ENCODE results near the gene SPOCD1. TPM values are rescaled to one million over a fixed set of nuclear protein-coding genes. Genes with fewer than 3 reads are reported as not detected.

Gene SPOCD1
- polyA plus RNA-seq, 1 of the 3 experiments (the other 2 are of a cell fraction) = 10.7 TPM

- POLR2A ChIA-PET = no interaction called here
- H3K9ac ChIP-seq = peak overlapping the region; percentile 62
- TF ChIP-seq SIN3A (IDR thresholded peaks at IDR 0.05; ENCODE audit: borderline replicate concordance, low read depth, low read length) = no peak
- no peak for TF ChIP-seq RCOR1 (IDR thresholded peaks at IDR 0.05; ENCODE audit: low read length)
- no peak for TF ChIP-seq RAD21 (IDR thresholded peaks at IDR 0.05; ENCODE audit: low read length)
- TF ChIP-seq USF2 (IDR thresholded peaks at IDR 0.05; ENCODE audit: borderline replicate concordance, low read depth, low read length) = no peak
- no peak for TF ChIP-seq ZBTB33 (IDR thresholded peaks at IDR 0.05; ENCODE audit: borderline replicate concordance, low read depth)
- no peak for TF ChIP-seq TAF1 (IDR thresholded peaks at IDR 0.05; ENCODE audit: borderline replicate concordance, low read depth, low read length)
- TF ChIP-seq JUND (IDR thresholded peaks at IDR 0.05) = peak; percentile 81; the same call in 1 of the 2 replicates
- TF ChIP-seq RFX5 (IDR thresholded peaks at IDR 0.05; ENCODE audit: low read length) = no peak
- TF ChIP-seq ELF1 (IDR thresholded peaks at IDR 0.05) = no peak
- no peak for TF ChIP-seq IRF3 (IDR thresholded peaks at IDR 0.05; ENCODE audit: low read depth, low read length)
- no peak for TF ChIP-seq FOXM1 (IDR thresholded peaks at IDR 0.05; ENCODE audit: low read depth)
- TF ChIP-seq USF1 (IDR thresholded peaks at IDR 0.05; ENCODE audit: borderline replicate concordance, low read depth) = no peak
- no peak for TF ChIP-seq GABPA (IDR thresholded peaks at IDR 0.05; ENCODE audit: low read depth)
- no peak for TF ChIP-seq SMC3 (IDR thresholded peaks at IDR 0.05; ENCODE audit: low read depth, low read length)
- peak in 1 of 2 experiments; percentile 60; a peak in 1 of 4 replicates for TF ChIP-seq EP300 (IDR thresholded peaks at IDR 0.05; ENCODE audit: borderline replicate concordance in 1 of 2, low read depth in 1 of 2, low read length in 1 of 2)
- TF ChIP-seq TEAD4 (IDR thresholded peaks at IDR 0.05; ENCODE audit: borderline replicate concordance, insufficient read depth) = no peak
- no peak for TF ChIP-seq GATA2 (CRISPR knock-in tag; IDR thresholded peaks at IDR 0.05)
- TF ChIP-seq EZH2phosphoT487 (IDR thresholded peaks at IDR 0.05; ENCODE audit: borderline replicate concordance, low read depth) = no peak
- peak; percentile 40; the same call in 1 of the 2 replicates for TF ChIP-seq MAX (IDR thresholded peaks at IDR 0.05; ENCODE audit: low read depth)
- no peak for TF ChIP-seq CTCF (IDR thresholded peaks at IDR 0.05)
- no peak for TF ChIP-seq NRF1 (IDR thresholded peaks at IDR 0.05; ENCODE audit: low read depth, low read length)
These were observed 17.2 kb downstream of the SPOCD1 start for GRCh38 chr1:31798433-31799195.

More at GRCh38 chr1:31798433-31799195, 17.2 kb downstream of the SPOCD1 start:
- CTCF ChIA-PET = interaction anchor here (1.4 to 7.9 kb wide), 4 partner anchors 9 to 204 kb away, joined by 3 to 62 read pairs (median 11); no protein-coding TSS in a partner anchor
- Histone ChIP-seq H3K9me2 (no peaks in the 10 kb centered on the region), H3K27ac (ENCODE audit: low read depth in 2 of 2, low read length in 1 of 2) (peak overlapping the region in 1 of 2 experiments; percentile 74; a peak in 2 of 4 replicates), H3K9me3 (no peaks in the 10 kb centered on the region), H4K20me1 (ENCODE audit: insufficient read depth) (no peaks in the 10 kb centered on the region), H3K79me2 (ENCODE audit: insufficient read depth) (peaks cover 17% of the 10 kb centered on the region), H3K4me3 (ENCODE audit: low read depth in 2 of 2, low read length in 1 of 2) (peak overlapping the region; percentile 30 to 65; a peak in 3 of 4 replicates), H3F3A (replicated peaks; ENCODE audit: insufficient read depth) (peaks cover 7% of the 10 kb centered on the region), H3K36me3 (replicated peaks in 1 of 2; ENCODE audit: control insufficient read depth in 1 of 2, insufficient read depth in 2 of 2, low read length in 1 of 2) (no peaks in the 10 kb centered on the region), H3K4me2 (peak overlapping the region; percentile 94), H3K27me3 (ENCODE audit: insufficient read depth) (no peaks in the 10 kb centered on the region), H2AFZ (ENCODE audit: low read depth) (peak overlapping the region; percentile 48), H3K4me1 (ENCODE audit: control insufficient read depth in 1 of 2, insufficient read depth in 2 of 2, low read depth in 1 of 2, low read length in 1 of 2) (peaks cover 7 to 31% of the 10 kb centered on the region in 2 experiments; a peak in 3 of 4 replicates)
- DNase-seq = no peak
- WGBS (ENCODE audit: low lambda C conversion rate) = 36% methylated on average over 13 of the region's 17 CpGs

Data from SK-N-SH (cell line).